Calu3 (cell line): ENCODE data around the gene PTPRE. TPM values are rescaled to one million over a fixed set of nuclear protein-coding genes. Genes with fewer than 3 reads are reported as not detected.

Experiments used
- BruUV-seq: library from RNA; stranded (reverse); fragments of 400-500 nt; replicated peaks from 2 replicates; lab custom pipeline; 2021; lab: Mats Ljungman, UMichigan
- CTCF ChIA-PET: fragments of 300-600 bp; sonication (Branson Sonifier 250); formaldehyde crosslinking; loops from one replicate; lab custom pipeline; 2022; ENCODE audit warnings: antibody characterized with exemption; lab: Charles Lee
- DNase-seq: peaks from one replicate; pipeline ENCODE4 v3.0.0; 2022
- H3K27ac Mint-ChIP-seq: one replicate; pipeline ENCODE4 v1.8.0; 2022; ENCODE audit warnings: mixed read lengths; ENCODE audit not compliant: unreplicated experiment
- H3K27me3 Mint-ChIP-seq: one replicate; pipeline ENCODE4 v1.8.0; 2022; ENCODE audit warnings: mixed read lengths; ENCODE audit not compliant: unreplicated experiment
- H3K36me3 Mint-ChIP-seq: one replicate; pipeline ENCODE4 v1.8.0; 2022; ENCODE audit warnings: mild to moderate bottlenecking, moderate library complexity, mixed read lengths; ENCODE audit not compliant: insufficient read depth, unreplicated experiment
- H3K4me1 Mint-ChIP-seq: one replicate; pipeline ENCODE4 v1.8.0; 2022; ENCODE audit warnings: mild to moderate bottlenecking, low read depth, mixed read lengths; ENCODE audit not compliant: unreplicated experiment
- H3K4me3 Mint-ChIP-seq: one replicate; pipeline ENCODE4 v1.8.0; 2022; ENCODE audit warnings: mild to moderate bottlenecking, low read depth, moderate library complexity, mixed read lengths; ENCODE audit not compliant: unreplicated experiment
- H3K9me3 Mint-ChIP-seq: one replicate; pipeline ENCODE4 v1.8.0; 2022; ENCODE audit warnings: low read depth, mixed read lengths; ENCODE audit not compliant: unreplicated experiment
- CTCF ChIP-seq: fragments of 200-600 bp; IDR thresholded peaks from one replicate; pipeline ENCODE4 v1.8.0; 2022; ENCODE audit warnings: antibody characterized with exemption; ENCODE audit not compliant: unreplicated experiment
- intact Hi-C: fragments of 100-400 bp; cut with micrococcal nuclease; formaldehyde crosslinking; loops from one replicate; pipeline ENCODE4 v1.10.0; 2022; ENCODE audit not compliant: unreplicated experiment
- total RNA-seq: library from RNA; stranded (reverse); gene quantifications from 2 replicates; pipeline ENCODE4 v1.2.3, GENCODE V29; 2022

The PTPRE gene
- total RNA-seq, 1 experiment from 2014 or later: 7.6 TPM

DNA sequence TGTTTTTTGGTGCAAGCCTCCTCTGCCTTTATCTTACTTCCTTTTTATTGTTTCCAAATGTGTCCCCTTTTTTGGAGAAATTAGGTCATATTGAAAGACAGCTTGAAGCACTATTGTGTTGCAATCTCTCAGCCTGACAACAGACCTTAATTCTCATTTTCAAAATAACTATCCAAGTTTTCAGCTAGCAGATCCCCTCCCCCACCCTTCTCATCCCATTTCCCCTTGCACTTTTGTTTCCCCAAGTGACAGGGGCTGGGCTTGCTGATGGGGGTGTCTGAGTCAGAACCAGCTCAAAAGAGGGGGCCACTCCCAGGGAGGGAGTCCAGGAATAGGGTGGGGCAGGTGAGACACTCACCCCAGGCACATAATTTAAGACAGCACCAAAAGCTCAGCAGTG, 144.0 kb downstream of the PTPRE start:
- Mint-ChIP-seq H3K27ac (no peak overlapping the region), H3K27me3 (no peaks in the 10 kb centered on the region), H3K9me3 (no peaks in the 10 kb centered on the region), H3K36me3 (no peaks in the 10 kb centered on the region), H3K4me3 (no peak overlapping the region), H3K4me1 (no peaks in the 10 kb centered on the region)
- BruUV-seq: no TSS peak
- CTCF ChIA-PET: interaction anchor here (0.7 kb wide), 1 partner anchor 182 kb away, joined by 3 read pairs; no protein-coding TSS in a partner anchor
- no peak for DNase-seq
- intact Hi-C loops: no loop called here
- no peak for TF ChIP-seq CTCF

GRCh38 chr10:128051548-128051947, 144.6 kb downstream of the PTPRE start:
- Mint-ChIP-seq H3K4me1 (no peaks in the 10 kb centered on the region), H3K9me3 (no peaks in the 10 kb centered on the region), H3K36me3 (no peaks in the 10 kb centered on the region), H3K4me3 (no peak overlapping the region), H3K27ac (no peak overlapping the region), H3K27me3 (no peaks in the 10 kb centered on the region)
- no peak for TF ChIP-seq CTCF
- CTCF ChIA-PET: no interaction called here
- no TSS peak for BruUV-seq
- DNase-seq: no peak
- intact Hi-C loops: no loop called here

DNA sequence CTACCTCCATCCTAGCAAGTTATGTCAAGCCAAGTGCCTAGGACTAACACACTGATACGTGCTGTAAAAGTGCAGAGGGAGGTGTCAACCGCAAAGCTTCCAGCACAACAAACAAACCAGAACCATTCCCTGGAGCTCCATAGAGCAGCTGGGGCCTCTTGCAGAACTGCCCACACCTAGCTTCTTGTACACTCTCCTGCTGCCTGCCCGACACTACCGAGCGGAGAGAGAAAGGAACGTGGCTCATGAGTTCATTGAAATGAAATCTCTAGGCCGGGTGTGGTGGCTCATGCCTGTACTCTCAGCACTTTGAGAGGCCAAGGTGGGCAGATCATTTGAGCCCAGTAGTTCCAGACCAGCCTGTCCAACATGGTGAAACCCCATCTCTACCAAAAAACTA, 145.8 kb downstream of the PTPRE start:
- Mint-ChIP-seq H3K27me3 (no peaks in the 10 kb centered on the region), H3K9me3 (no peaks in the 10 kb centered on the region), H3K27ac (no peak overlapping the region), H3K4me1 (no peaks in the 10 kb centered on the region), H3K4me3 (no peak overlapping the region), H3K36me3 (no peaks in the 10 kb centered on the region)
- CTCF ChIA-PET: no interaction called here
- no peak for TF ChIP-seq CTCF
- DNase-seq: no peak
- intact Hi-C loops: no loop called here
- BruUV-seq: no TSS peak

DNA sequence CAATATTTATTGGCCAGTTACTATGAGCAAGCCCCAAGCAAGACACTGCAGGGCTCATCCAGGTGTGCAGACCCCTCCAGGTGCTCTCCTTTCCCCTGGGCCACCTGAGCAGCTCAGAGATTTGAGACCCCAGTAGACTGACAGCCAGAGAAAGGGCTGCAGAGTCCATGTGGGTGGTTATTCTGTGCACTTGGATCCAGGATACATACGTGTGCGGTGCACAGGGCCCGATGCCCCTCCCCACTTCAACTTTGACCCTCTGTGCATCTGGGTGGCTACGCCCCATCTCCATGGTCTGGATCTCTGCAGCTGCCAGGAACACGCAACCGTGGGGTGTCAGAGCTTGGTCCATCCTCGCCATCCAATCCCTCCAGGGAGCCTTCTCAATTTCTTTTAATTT, 146.5 kb downstream of the PTPRE start:
- Mint-ChIP-seq H3K4me3 (no peak overlapping the region), H3K27me3 (no peaks in the 10 kb centered on the region), H3K27ac (no peak overlapping the region), H3K4me1 (no peaks in the 10 kb centered on the region), H3K36me3 (no peaks in the 10 kb centered on the region), H3K9me3 (no peaks in the 10 kb centered on the region)
- TF ChIP-seq CTCF: no peak
- CTCF ChIA-PET: no interaction called here
- no TSS peak for BruUV-seq
- DNase-seq: no peak
- intact Hi-C loops: no loop called here
